Hypothalamus (tissue), 51 donors: Measurements from ENCODE around the gene EPHA1.
A peak's percentile ranks its signal among the peaks of the same experiment; 100 is the strongest.

Source experiments
- DNase-seq, 51 donors: peaks; one replicate each; lab custom pipeline; 2025; lab: John Stamatoyannopoulos, UW

The EPHA1 gene

DNA sequence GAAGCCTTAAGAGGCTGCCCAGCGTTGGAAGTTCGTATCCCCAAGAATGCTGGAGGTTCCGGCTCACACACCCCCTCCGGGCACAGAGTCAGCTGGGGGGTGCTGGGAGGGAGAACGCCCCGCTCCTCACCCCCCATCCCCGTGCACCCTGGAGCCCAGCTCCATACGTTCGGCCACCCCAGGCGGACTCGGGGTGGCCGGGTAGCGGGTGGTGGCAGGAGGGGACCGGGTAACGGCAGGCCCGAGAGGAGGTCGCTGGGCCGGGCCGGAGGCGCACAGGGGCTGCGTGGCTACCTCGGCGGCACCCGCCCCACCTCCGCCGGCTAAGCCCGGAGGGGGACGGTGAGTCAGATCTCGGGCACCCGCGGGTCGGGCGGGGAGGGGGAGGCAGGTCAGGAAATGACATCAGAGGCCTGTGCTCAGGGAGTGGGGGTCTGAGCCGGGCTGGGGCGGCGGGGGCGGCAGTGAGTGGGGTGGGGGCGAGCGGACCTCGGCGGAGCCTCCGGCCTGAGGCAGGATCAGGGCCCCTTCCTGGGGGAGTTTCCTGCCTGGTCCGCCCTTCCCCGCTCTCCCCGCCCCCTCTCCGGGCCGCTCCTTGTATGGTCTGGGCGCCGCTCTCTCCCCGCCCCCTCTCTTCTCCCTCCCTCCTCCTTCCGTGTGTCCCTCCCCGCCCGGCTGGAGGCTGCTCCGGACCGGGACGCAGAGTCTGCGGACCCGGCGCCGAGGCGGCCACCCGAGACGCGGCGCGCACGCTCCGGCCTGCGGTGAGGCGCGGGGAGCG is 27.8 kb downstream of the EPHA1 start, which contains the start of gene ZYX:
Gene ZYX, plus strand, starts transcription at position 700 of the 781 bp plus-strand sequence. CDS start 227 bp downstream, outside the sequence.
- DNase-seq = peak; percentile 47 to 94 (median 80)

DNA sequence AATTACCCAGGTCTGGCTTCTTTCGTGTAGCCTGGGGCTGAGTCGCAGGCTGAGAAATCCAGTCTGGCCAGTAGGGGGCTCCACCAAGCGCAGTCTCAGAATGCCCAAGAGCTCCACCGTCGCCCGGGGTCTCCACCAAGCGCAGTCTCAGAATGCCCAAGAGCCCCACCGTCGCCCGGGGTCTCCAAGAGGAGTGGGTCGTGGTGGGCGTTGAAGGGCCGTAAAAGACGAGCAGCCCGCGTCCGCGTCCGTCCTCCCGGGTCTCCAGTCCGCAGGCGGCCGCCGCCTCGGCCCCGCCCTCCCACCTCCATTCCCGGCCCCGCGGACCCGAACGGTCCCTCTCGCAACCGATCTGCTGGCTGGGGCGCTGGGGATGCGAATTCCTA is 28.4 kb downstream of the EPHA1 start:
- DNase-seq = peak; percentile 39 to 90 (median 73)

DNA sequence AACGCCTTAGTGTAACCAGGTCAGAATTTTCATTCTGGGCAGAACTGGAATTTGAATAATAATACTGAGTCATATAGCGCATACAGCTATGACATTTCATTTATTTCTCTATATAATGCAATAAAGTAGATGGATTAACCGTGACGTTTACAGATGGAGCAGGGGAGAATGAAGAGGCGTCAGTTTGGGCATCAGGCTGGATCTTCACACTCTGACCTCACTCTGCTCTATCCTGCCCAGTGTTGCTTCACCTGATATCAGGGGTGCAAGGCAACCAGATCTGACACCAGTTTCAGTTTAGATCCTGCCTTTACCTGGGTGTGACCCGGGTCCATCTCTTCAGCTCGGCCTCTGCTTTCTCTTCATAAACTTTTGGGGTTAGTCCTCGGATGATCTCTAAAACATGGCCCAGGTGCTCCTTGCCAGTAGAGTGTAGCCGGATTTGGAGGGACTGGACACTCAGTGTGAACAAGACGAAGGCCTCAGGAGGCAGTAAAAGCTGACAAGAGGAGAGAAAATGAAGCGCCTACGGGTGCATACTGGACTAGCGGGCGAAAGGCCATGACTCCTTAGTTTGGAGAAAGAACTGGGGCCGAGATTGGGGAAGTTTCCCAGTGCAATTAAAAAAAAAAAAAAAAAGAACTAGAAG is 28.9 kb downstream of the EPHA1 start:
- peak in 3 of 51 donors; percentile 53 to 57 (median 54) for DNase-seq

DNA sequence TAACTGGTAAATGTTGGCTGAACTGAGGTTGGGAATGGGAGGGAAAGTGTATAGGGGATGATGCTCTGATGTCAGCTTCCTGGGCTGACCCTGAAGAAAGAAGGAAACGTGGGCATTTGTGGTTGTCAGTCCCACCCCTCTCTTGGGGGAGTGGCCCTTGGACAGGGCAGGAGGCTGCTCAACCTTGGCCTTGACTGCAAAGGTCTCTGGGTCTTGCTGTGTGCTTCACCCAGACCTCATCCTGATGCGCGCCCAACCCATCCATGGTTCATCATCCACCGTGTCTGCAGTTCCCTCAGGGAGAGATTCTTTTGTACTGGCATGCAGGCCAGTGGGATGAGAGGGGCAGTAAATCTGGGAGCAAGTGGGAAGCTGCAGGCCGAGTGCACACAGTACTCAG is 32.3 kb downstream of the EPHA1 start:
- DNase-seq = no peak

DNA sequence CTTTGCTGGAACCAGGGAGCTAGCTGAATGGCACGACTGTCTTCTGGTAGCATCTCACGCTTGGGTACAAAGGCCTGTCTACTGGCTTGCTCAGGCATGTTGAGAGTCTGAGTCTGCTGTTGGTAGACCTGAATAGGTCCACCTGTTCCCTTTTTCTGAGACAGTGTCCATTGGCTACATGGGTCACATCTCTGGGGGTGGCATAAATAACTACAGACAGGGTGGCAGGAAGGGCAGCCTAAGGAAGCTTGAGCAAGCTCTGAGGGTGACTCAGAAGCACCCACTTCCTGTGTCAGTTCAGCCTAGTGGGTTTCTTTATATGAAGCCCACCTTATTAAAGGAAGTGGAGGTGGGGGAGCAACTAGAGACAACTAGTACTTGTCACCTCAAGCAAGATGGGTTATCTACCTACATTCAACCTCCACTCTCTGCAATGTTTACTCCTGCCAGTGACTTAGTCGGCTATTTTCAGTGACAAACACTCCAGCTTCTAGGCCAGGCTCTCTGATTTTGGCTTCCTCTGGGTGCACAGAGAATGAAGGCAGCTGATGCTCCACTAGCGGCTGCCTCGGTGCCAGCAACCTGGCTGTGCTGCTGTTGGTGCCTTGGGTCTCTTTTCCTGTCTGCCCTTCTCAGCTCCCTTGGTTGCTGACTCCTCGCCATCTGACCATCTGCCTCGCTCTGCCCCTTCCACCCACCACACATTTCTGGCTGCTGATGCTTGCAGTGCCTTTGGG is 33.2 kb downstream of the EPHA1 start:
- DNase-seq = no peak

DNA sequence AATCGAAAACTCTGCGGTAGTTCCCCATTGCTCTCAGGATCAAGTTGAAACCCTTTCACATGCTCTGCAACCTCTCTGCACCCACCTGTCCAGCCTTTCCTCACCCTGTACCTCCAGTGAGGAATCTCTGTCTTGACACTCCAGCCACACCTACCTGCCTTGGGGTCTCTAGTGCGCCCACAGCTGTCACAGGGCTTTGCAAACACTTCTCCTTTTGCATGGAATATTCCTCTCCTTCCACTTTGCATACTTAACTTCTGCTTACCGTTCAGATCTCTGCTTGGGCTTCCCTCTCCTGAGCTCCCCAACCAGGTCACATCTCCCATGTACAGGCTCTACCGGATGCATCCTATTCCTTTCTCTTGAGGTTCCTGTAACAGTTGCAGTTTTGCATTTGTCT is 34.1 kb downstream of the EPHA1 start:
- DNase-seq = no peak

DNA sequence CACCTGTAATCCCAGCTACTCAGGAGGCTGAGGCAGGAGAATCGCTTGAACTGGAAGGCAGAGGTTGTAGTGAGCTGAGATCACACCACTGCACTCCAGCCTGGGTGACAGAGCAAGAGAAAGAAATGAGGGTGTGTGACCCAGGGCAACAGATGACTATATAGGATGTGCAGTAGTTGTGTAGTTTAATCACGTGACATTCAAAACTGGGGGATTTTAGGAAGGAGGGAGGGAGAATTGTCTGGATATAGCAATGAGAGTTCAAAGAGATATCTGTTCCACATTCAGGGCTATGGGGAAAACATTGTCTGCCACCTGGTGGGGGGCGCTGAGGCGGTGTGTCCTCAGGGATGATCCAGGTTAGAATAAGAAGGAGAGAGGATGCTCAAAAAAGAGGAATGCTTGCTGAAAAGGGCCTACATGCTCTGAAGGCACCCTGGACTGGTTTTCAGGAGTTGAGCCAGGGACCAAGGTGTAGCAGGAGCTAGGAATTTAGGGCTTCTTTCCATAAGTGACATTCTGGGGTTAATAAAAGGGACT is 35.3 kb downstream of the EPHA1 start:
- no peak for DNase-seq

DNA sequence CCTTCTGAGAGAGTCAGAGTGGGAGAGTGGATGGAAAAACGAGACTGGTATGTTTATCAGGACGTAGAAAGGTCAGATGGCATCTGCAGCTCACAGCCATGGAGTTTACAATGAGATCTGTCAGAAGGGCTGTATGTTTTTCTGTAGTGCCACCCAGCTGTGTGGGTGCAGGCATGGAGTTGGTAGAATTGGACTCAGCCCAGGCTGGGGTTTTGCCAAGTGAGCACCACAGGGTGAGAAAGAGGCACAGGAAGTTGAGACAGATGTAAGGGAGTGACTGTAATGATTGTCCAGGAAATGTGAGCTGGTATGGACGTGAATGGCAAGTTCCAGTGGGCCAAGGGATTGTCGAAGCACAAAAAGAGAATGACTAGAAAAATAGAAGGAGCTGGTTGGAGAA is 36.6 kb downstream of the EPHA1 start:
- peak in 40 of 51 donors; percentile 5 to 90 (median 70) for DNase-seq

DNA sequence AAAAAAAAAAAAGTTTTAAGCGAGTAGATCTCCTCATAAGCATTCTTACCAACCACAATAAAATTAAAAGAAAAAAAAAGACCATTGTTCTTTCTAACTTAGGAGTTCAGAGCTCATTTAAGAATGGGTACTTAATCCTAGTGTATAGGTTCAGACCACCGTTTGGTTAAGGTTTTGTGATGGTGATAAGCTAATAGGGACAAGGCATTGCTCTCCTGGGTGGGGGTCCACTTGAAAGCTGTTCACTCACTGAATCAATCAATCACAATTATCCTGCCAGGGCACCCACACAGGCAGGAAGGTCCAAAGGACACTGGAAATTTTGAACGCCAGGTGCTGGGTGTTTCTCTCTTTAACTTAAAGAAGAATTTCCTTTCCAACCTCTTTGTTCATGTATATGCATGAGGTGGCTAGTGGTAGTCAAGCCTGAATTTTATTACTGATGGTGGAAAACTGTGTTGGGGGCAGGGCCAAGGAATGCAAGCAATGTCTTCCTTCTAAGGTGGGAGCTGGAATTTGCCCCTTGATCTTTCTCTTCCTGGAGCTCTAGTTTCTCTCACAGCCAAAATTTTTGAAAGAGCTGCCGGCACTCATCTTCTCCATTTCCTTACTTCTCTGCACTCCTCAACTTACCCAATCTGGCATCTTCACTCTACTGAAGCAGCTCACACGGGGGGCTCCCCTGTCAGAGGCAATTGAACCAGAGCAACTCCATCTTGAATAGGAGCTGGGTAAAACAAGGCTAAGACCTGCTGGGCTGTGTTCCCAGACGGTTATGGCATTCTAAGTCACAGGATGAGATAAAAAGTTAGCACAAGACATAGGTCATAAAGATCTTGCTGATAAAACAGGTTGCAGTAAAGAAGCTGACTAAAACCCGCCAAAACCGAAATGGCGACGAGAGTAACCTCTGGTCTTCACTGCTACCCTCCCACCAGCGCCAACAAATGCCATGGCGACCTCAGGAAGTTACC is 38.7 kb downstream of the EPHA1 start:
- no peak for DNase-seq

DNA sequence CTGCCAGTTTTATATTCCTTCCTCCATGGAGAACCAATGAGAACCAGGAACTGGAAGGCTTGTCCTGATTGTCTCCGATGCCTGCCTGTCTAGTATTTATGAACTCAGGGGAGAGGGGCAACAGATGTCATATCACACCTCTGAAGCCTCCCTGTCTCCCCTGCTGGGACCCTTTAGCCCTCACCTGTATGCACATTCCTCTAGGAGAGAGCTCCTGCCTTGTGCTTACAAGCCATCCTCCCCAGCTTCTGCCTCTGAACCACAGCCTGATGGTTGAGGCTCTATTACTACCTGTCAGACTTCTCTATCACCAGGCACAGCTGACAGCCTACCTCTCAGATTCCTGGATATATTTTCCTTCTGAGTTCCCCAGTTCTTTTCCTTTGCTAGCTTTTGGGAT is 40.3 kb downstream of the EPHA1 start:
- no peak for DNase-seq

DNA sequence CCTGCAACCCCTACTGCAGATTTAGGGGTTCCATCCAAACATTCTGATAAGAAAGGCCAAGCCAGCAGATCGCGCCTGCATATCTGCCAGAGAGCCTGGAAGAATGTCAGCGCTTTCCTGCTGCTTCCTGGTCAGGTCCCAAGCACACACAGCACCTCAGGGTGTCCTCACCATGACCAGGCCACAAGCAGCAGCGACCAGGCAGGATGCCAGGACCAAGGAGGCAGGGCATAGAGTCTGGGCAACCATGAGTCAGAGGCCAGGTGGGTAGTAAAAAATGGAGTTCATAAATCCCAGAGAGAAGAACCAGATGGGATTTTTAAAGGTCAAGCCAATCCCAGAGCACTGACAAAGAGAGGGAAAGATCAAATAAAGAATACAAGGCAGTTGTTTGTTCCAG is 40.7 kb downstream of the EPHA1 start:
- DNase-seq = no peak

DNA sequence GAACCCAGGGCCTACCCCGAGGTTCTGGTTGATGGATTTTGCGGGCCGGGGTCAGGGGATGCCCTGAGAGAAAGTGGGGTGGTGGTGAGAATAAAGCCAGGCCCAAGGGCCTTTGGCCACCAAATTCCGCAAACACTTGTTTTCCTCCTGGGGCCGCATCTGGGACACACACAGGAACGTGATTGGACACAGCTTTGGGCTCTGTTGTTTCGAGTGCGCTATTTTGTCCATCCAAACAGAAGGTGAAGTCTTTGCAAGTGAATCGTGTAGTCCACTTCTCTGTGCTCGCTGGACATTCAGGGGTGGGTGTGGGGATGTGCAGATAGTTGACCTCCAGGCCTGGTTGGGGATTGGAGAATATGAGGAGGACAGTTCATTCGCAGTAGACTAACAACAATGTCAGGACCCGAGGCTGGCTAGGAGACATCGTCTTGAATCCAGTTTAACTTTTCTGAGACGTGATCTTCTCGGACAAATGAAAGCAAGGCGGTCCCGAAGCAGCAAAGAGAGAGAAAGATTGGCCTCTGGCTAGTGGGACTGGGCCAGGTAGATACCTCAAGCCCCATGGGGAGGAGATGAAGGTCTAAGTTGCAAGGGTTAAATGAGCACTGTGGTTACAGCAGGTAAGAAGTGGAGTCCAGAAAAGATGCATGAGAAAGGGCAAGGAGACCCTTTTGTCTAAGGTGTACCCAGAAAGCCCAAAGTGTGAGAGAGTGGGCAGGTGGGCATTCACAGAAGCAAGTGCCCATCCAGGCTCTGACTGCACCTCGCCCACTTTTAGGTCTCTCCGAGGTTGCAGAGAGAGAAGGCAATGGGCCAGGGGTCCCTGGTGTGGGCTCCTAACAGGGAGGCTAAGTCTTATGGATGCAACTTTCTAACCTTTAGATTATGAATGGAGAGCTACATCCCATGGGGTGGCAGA is 45.4 kb downstream of the EPHA1 start:
- DNase-seq = peak in 4 of 51 donors; percentile 48 to 67 (median 54)

DNA sequence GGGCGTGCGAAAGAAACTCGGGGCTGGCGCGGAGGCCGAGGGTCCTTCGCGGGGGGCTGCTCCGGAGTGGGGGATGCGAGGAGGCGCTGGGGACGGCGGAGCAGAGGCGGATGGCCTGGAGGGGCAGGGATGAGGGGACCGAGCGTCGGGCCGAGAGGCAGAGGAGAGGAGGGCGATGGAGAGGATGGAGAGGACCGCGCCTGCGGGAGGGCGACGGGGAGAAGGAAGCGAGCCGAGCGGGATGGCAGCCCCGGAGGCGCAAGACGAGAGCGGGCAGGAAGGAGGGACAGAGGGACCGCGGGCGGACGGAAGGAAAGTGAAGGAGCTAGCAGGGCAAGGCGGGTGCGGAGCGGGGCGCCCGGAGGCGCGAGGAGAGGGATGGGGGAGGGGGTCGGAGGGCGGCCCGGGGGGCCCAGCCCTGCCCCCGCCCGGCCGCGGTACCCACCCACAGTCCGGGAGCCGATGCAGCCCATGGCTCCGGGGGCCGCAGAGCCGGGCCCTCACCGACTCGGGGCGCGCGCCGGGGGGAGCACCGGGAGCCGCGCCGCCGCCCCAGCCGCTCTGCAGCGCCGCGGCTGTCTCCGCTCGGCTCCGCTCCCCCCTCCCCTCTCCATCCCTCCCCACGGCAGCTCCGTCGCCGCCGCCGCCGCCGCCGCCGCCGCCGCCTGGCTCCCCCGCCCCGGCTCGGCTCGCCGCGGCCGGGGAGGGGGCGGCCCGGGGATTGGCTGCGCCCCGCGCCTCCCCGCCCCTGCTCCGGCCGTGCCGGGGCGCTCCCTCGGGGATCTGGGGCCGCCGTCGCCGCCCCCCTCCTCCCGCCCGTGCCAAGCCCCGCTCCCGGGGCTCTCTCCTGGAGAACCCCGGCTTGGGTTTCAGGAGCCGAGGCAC is 46.3 kb downstream of the EPHA1 start, which contains the start of gene FAM131B:
Gene FAM131B, minus strand, starts transcription at position 583 of the 885 bp plus-strand sequence. Its CDS starts 110 bp downstream, at position 473.
- peak in 28 of 51 donors; percentile 14 to 74 (median 53) for DNase-seq

DNA sequence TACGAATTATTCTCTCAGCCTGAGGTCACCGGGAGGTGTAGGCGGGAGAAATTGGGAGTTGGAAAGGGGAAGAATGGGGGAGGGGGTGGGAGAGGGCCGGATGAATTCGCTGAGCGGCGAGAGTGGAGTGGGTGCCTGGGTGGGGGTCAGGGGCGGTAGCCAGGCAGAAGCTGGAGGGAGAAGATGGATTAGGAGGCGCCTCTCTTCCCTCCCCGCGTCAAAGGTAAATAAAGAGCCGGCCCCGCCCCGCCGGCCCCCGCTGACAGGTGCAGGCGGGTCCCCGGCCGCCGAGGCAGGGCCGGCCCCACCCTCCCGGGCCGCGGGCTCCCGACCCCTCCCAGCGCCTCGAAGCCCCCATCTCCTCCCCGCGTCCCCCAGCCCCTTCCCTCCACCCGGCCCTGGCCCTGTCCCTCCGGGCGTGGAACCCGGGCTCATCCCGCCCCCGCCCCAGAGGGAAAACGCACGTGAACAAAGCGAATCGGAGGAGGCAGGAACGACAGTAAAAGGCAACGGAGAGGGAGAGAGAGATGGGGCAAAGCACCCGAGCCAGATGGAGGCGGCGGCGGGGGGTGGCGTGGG is 47.0 kb downstream of the EPHA1 start:
- peak in 6 of 51 donors; percentile 35 to 72 (median 48) for DNase-seq

DNA sequence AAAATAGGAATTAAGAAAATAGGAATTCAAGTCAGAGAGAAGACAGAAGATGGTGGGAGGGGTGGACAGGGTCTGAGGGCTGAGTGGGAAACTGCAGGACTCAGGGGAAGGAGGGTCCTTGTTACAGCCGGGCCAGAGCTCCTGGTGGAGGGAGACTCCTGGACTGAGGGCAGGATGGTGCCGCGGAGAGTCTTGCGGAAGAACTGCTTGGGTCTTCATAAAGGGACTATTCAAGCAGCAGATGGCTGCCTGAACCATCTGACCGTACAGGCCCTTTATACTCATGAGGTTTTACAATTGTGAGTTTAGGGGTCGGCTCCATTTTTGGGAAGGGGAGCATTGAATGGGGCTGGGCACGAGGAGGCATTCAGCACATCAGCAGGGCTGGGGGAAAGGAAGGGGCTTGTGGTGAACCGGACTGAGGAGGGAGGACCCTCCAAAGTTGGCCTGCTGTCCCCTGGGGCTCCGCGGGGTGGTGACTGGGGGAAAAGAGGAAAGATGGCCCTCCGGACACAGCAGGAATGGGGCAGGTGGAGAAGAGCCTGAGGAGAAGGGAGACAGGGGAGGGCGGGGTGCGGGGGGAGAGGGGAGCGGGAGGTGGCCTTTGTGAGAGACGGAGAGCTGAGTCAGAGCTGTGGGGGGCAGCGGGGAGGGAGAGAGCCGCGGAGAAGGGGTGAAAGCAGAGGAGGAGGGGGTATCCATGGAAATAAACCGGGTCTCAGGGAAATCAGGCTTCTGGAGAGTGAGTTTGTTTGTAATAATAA is 47.7 kb downstream of the EPHA1 start:
- peak in 24 of 51 donors; percentile 16 to 72 (median 39) for DNase-seq

DNA sequence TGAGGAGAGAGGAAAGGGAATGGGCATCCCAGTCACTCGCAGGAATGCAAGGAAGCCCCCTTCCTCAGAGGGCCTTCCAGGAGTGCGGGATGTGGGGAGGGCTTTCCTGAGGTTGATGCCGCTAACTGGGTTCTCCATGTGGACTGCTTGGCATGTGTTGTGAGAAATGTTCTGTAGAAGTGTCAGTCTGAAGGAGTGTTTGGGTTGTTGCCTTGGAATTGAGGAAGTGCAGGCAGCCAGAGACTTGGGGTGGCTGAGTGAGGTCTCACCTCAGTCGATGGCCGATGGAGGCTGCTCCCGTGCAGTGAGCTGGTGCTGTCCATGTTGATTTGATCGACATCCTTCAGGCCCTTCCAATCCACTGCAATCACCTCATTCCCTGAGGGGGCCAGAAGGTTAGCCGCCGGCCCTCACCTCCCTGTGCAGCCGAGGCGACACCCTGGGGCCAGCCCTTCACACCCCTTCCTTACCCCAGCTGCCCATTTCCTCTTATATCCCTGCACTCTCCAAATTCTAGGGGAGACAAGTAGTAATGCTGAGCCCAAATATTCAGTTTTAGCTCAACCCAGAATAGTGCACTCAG is 48.8 kb downstream of the EPHA1 start:
- DNase-seq = no peak
